Activated B cell treated with CpG ODN at 0.5 μM for 24 hours (primary cell): Measurements from ENCODE around the gene GNG3. TPM values are rescaled to one million over a fixed set of nuclear protein-coding genes. Genes with fewer than 3 reads are reported as not detected.
A peak's percentile ranks its signal among the peaks of the same experiment; 100 is the strongest.
"Not testable (repeated sequence)": the region's sequence is repeated elsewhere in the genome, so short reads cannot be mapped to it uniquely, and the experiment has no call there.

Experiments used
- ATAC-seq: fragments of 200-7000 bp; cut with Tn5 transposase; one replicate; pipeline ENCODE4 v1.10.0; 2021; ENCODE audit warnings: low read depth, mild to moderate bottlenecking, moderate library complexity
- CTCF ChIA-PET: fragments of 350-600 bp; sonication (Branson Sonifier 250); formaldehyde crosslinking; loops from one replicate; lab custom pipeline; 2021; ENCODE audit warnings: antibody characterized with exemption; lab: Charles Lee
- POLR2A ChIA-PET: fragments of 350-600 bp; sonication (Branson Sonifier 250); formaldehyde crosslinking; loops from one replicate; lab custom pipeline; 2021; ENCODE audit warnings: antibody characterized with exemption; lab: Charles Lee
- DNase-seq: peaks from one replicate; pipeline ENCODE4 v3.0.0; 2022
- H3K27ac Mint-ChIP-seq: one replicate; pipeline ENCODE4 v1.8.0; 2020; ENCODE audit warnings: mixed read lengths
- H3K27me3 Mint-ChIP-seq: one replicate; pipeline ENCODE4 v1.8.0; 2021; ENCODE audit warnings: mixed read lengths
- H3K36me3 Mint-ChIP-seq: one replicate; pipeline ENCODE4 v1.8.0; 2021; ENCODE audit warnings: low read depth, mixed read lengths
- H3K4me1 Mint-ChIP-seq: one replicate; pipeline ENCODE4 v1.8.0; 2021; ENCODE audit warnings: mixed read lengths
- H3K4me3 Mint-ChIP-seq: one replicate; pipeline ENCODE4 v1.8.0; 2020; ENCODE audit warnings: mild to moderate bottlenecking, mixed read lengths
- H3K9me3 Mint-ChIP-seq: one replicate; pipeline ENCODE4 v1.8.0; 2020; ENCODE audit warnings: mixed read lengths
- CTCF ChIP-seq: fragments of 200-600 bp; IDR thresholded peaks from one replicate; pipeline ENCODE4 v1.8.0; 2022; ENCODE audit warnings: antibody characterized with exemption, mild to moderate bottlenecking
- intact Hi-C: fragments of 100-400 bp; cut with micrococcal nuclease; formaldehyde crosslinking; loops from one replicate; pipeline ENCODE4 v1.15.1; 2024
- total RNA-seq: library from RNA; stranded (reverse); gene quantifications from 2 replicates; pipeline ENCODE4 v1.2.3, GENCODE V29; 2022

The GNG3 gene
- total RNA-seq, 1 donor from 2014 or later = 1.8 TPM

DNA sequence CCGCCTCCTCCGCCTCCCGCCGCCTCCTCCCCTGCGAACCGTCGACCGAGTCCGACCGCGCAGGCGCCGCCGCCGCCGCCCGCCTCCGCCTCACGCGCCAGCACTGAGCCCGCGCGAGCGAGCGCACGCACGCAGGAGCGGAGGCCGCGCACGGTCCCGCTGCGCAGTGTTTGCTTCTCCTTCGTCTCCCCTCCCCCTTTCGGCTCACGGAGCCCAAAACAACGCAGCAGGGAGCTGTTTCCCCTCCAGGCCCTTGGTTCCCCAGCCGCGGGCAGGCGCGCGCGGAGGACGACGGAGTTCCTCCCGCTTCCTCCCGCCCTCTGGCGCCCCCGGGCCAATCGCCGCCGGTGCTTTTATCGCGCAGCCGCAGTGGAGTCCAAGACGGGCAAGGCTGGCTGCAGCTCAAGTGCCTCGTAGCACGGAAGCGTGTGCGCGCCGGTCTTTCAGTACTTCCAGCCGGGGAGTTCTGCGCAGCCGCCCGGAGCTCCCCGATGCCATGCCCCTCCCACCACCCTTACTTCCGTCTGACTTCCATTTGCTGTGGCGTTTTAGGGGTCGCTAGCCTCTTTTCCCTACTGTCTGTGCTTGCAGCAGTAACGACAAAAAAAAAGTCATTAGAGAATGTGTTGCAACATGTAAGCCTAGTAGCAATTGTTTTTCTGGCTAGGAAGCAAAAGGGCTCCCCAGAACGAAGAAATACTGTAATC is 19.8 kb downstream of the GNG3 start, which contains the start of gene HNRNPUL2:
Gene HNRNPUL2, minus strand, starts transcription at position 293 of the 707 bp plus-strand sequence. CDS start 301 bp downstream, outside the sequence.
- H3K27ac Mint-ChIP-seq = peak within 1 kb of the TSS; percentile 98
- DNase-seq = peak; percentile 97
- CTCF ChIA-PET = interaction anchor here (0.6 to 1.1 kb wide), 5 partner anchors 26 to 302 kb away, joined by 3 to 4 read pairs (median 3); partner anchors contain the start of genes TUT1, WDR74 and ZBTB3
- peak; percentile 84 for ATAC-seq
- H3K27me3 Mint-ChIP-seq = no peaks in the 10 kb centered on the region
- TF ChIP-seq CTCF = no peak
- peak within 1 kb of the TSS; percentile 98 for H3K4me3 Mint-ChIP-seq
- H3K9me3 Mint-ChIP-seq = no peaks in the 10 kb centered on the region
- peaks cover 67% of the 10 kb centered on the region for H3K36me3 Mint-ChIP-seq
- H3K4me1 Mint-ChIP-seq = peaks cover 55% of the 10 kb centered on the region
- intact Hi-C loops = loop anchor here (1.0 to 2.0 kb wide), 7 partner anchors 18 to 136 kb away; partner anchors contain the start of genes GANAB, INTS5, TAF6L and TMEM179B
- POLR2A ChIA-PET = interaction anchor here (0.5 to 8.9 kb wide), 56 partner anchors 8 to 1372 kb away, joined by 3 to 193 read pairs (median 6); partner anchors contain the start of genes B3GAT3, BSCL2, C11orf98 and CSKMT

GRCh38 chr11:62727872-62728170 is 20.3 kb downstream of the GNG3 start:
- H3K4me3 Mint-ChIP-seq = peak overlapping the region; percentile 98
- no peaks in the 10 kb centered on the region for H3K27me3 Mint-ChIP-seq
- intact Hi-C loops = loop anchor here (1.0 to 2.0 kb wide), 13 partner anchors 19 to 153 kb away; partner anchors contain the start of genes GANAB, INTS5, TAF6L and TMEM179B
- H3K9me3 Mint-ChIP-seq = no peaks in the 10 kb centered on the region
- POLR2A ChIA-PET = interaction anchor here (0.5 to 8.9 kb wide), 57 partner anchors 9 to 1498 kb away, joined by 3 to 193 read pairs (median 6); partner anchors contain the start of genes B3GAT3, BSCL2, C11orf98 and CSKMT
- H3K36me3 Mint-ChIP-seq = peaks cover 64% of the 10 kb centered on the region
- no peak for TF ChIP-seq CTCF
- peak; percentile 58 for ATAC-seq
- peak; percentile 67 for DNase-seq
- peaks cover 54% of the 10 kb centered on the region for H3K4me1 Mint-ChIP-seq
- CTCF ChIA-PET = interaction anchor here (0.6 to 1.1 kb wide), 6 partner anchors 26 to 303 kb away, joined by 3 to 4 read pairs (median 3); partner anchors contain the start of genes TUT1, WDR74 and ZBTB3
- peak overlapping the region; percentile 98 for H3K27ac Mint-ChIP-seq

GRCh38 chr11:62728171-62728988 is 20.9 kb downstream of the GNG3 start, which contains the start of gene TTC9C:
Gene TTC9C, plus strand, starts transcription at chr11:62728486. Its CDS starts 363 bp downstream, at chr11:62728849.
- intact Hi-C loops = loop anchor here (1.0 to 2.0 kb wide), 6 partner anchors 26 to 153 kb away; partner anchors contain the start of genes UBXN1, UQCC3 and ZBTB3
- peak within 1 kb of the TSS; percentile 98 for H3K27ac Mint-ChIP-seq
- H3K4me1 Mint-ChIP-seq = peaks cover 59% of the 10 kb centered on the region
- TF ChIP-seq CTCF = no peak
- DNase-seq = peak; percentile 72
- POLR2A ChIA-PET = interaction anchor here (0.6 to 8.9 kb wide), 42 partner anchors 9 to 1498 kb away, joined by 3 to 193 read pairs (median 6); partner anchors contain the start of genes B3GAT3, BSCL2, C11orf98 and CSKMT
- H3K27me3 Mint-ChIP-seq = no peaks in the 10 kb centered on the region
- CTCF ChIA-PET = interaction anchor here (0.8 to 1.2 kb wide), 5 partner anchors 25 to 136 kb away, joined by 3 to 7 read pairs (median 3); partner anchors contain the start of gene ZBTB3
- peaks cover 64% of the 10 kb centered on the region for H3K36me3 Mint-ChIP-seq
- peak within 1 kb of the TSS; percentile 98 for H3K4me3 Mint-ChIP-seq
- ATAC-seq = peak; percentile 29
- H3K9me3 Mint-ChIP-seq = no peaks in the 10 kb centered on the region

GRCh38 chr11:62730076-62730475 is 22.6 kb downstream of the GNG3 start:
- intact Hi-C loops, H3K27ac Mint-ChIP-seq, H3K9me3 Mint-ChIP-seq, ATAC-seq, DNase-seq, H3K27me3 Mint-ChIP-seq: not testable (repeated sequence)
- ChIA-PET CTCF (interaction anchor here (1.1 kb wide), 1 partner anchor 24 kb away, joined by 4 read pairs; the partner anchor contains the start of gene ZBTB3), POLR2A (interaction anchor here (0.6 to 8.9 kb wide), 17 partner anchors 9 to 156 kb away, joined by 3 to 193 read pairs (median 47); partner anchors contain the start of genes BSCL2, C11orf98, CSKMT and GNG3)
- Mint-ChIP-seq H3K4me3 (peak overlapping the region; percentile 60), H3K4me1 (peaks cover 43% of the 10 kb centered on the region), H3K36me3 (peaks cover 52% of the 10 kb centered on the region)

DNA sequence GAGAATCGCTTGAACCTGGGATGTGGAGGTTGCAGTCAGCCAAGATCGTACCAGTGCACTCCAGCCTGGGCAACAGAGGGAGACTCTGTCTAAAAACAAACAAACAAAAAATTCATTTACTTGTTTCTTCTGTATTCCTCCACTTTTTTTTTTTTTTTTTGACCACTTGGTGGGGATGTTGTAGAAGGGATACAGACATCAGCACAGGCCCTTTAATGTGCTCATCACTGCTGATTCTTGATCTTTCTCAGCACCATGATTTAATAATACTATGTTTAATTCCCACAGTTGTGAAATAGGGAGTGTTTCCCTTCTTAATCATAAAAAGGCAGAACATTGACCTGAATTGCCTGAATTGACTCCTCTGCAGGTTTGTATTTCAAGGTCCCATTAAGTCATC is 25.4 kb downstream of the GNG3 start:
- Mint-ChIP-seq H3K9me3 (no peaks in the 10 kb centered on the region), H3K27ac (no peak overlapping the region), H3K27me3 (no peaks in the 10 kb centered on the region), H3K36me3 (peaks cover 46% of the 10 kb centered on the region), H3K4me1 (peaks cover 28% of the 10 kb centered on the region), H3K4me3 (no peak overlapping the region)
- DNase-seq (no peak), ATAC-seq (no peak)
- POLR2A ChIA-PET = interaction anchor here (0.7 to 0.8 kb wide), 4 partner anchors 72 to 602 kb away, joined by 4 to 5 read pairs (median 5); partner anchors contain the start of genes NXF1 and WDR74
- intact Hi-C loops = no loop called here
- CTCF ChIA-PET = no interaction called here
- no peak for TF ChIP-seq CTCF
